Keratinocyte (primary cell): Measurements from ENCODE around the gene TNFSF10. TPM values are rescaled to one million over a fixed set of nuclear protein-coding genes. Genes with fewer than 3 reads are reported as not detected.

ENCODE experiments used
- DNase-seq: peaks from one replicate; pipeline ENCODE4 v3.0.0-alpha.2; 2011; ENCODE audit warnings: low read depth, missing footprints, low spot score
- FAIRE-seq: peaks from 2 replicates; lab custom pipeline; 2011; peaks lifted over from hg19 to GRCh38; lab: Jason Lieb, UNC
- H2AFZ ChIP-seq: 2 replicates; pipeline ENCODE4 v1.6.0; 2012; ENCODE audit warnings: low read length, control low read depth, inconsistent platforms; ENCODE audit not compliant: control insufficient read depth
- H3K27ac ChIP-seq: 2 replicates; pipeline ENCODE4 v1.5.1; 2011; ENCODE audit warnings: low read length; ENCODE audit not compliant: control insufficient read depth, insufficient read depth
- H3K27me3 ChIP-seq: 3 replicates; pipeline ENCODE4 v1.6.0; 2011; ENCODE audit warnings: low read length; ENCODE audit not compliant: control insufficient read depth, insufficient read depth; ENCODE audit errors: extremely low read depth
- H3K36me3 ChIP-seq, 2 experiments: 2 replicates in 1 of 2; 3 replicates in 1 of 2; pipeline ENCODE4 v1.5.1; 2011; ENCODE audit warnings: low read length in 2 of 2, mild to moderate bottlenecking in 1 of 2; ENCODE audit not compliant: control insufficient read depth in 2 of 2, insufficient read depth in 2 of 2; ENCODE audit errors: extremely low read depth in 1 of 2
- H3K4me1 ChIP-seq: 3 replicates; pipeline ENCODE4 v1.5.1; 2011; ENCODE audit warnings: low read length; ENCODE audit not compliant: control insufficient read depth, insufficient read depth; ENCODE audit errors: extremely low read depth
- H3K4me2 ChIP-seq: 3 replicates; pipeline ENCODE4 v1.6.0; 2011; ENCODE audit warnings: low read depth, low read length; ENCODE audit not compliant: control insufficient read depth, insufficient read depth; ENCODE audit errors: extremely low read depth
- H3K4me3 ChIP-seq, 3 experiments: fragments of 200-600 bp in 1 of 3; sonication (generic) in 1 of 3; 2 replicates in 2 of 3; 3 replicates in 1 of 3; pipeline ENCODE4 v1.5.1; 2011 to 2016; ENCODE audit warnings: low read length in 3 of 3, mild to moderate bottlenecking in 3 of 3, control low read depth in 2 of 3, inconsistent platforms in 1 of 3, low read depth in 1 of 3, mixed read lengths in 1 of 3, mixed run types in 1 of 3, moderate library complexity in 1 of 3; ENCODE audit not compliant: control insufficient read depth in 2 of 3, insufficient read depth in 2 of 3; ENCODE audit errors: extremely low read depth in 1 of 3
- H3K79me2 ChIP-seq: 2 replicates; pipeline ENCODE4 v1.6.0; 2012; ENCODE audit warnings: low read length; ENCODE audit not compliant: control insufficient read depth, insufficient read depth
- H3K9ac ChIP-seq: 3 replicates; pipeline ENCODE4 v1.6.0; 2011; ENCODE audit warnings: low read length; ENCODE audit not compliant: control insufficient read depth, insufficient read depth; ENCODE audit errors: extremely low read depth
- H3K9me1 ChIP-seq: 3 replicates; pipeline ENCODE4 v1.6.0; 2011; ENCODE audit warnings: low read length; ENCODE audit not compliant: control insufficient read depth, insufficient read depth; ENCODE audit errors: extremely low read depth
- H3K9me3 ChIP-seq: 2 replicates; pipeline ENCODE4 v1.5.1; 2012; ENCODE audit warnings: low read depth, low read length; ENCODE audit not compliant: control insufficient read depth
- H4K20me1 ChIP-seq: 3 replicates; pipeline ENCODE4 v1.6.0; 2011; ENCODE audit warnings: low read length; ENCODE audit not compliant: control insufficient read depth, insufficient read depth; ENCODE audit errors: extremely low read depth
- CTCF ChIP-seq, 3 experiments: IDR thresholded peaks in 1 of 3; conservative IDR thresholded peaks in 1 of 3; optimal IDR thresholded peaks in 1 of 3; 2 replicates in 2 of 3; 3 replicates in 1 of 3; pipeline versions ENCODE3 to v1.5.1; 2011; ENCODE audit warnings: low read length in 3 of 3, mild to moderate bottlenecking in 3 of 3, moderate library complexity in 2 of 3, control low read depth in 1 of 3, inconsistent platforms in 1 of 3; ENCODE audit not compliant: insufficient read depth in 2 of 3; ENCODE audit errors: extremely low read depth in 1 of 3
- EZH2 ChIP-seq: IDR thresholded peaks from one replicate; pipeline ENCODE4 v1.6.1; 2012; ENCODE audit warnings: inconsistent platforms, mild to moderate bottlenecking, low read length, moderate library complexity
- dilution Hi-C: fragments of 300-500 bp; cut with MboI; formaldehyde crosslinking; loops from one replicate; pipeline ENCODE4 v1.7.0; 2020; ENCODE audit warnings: low sequenced_read_pairs; ENCODE audit not compliant: extremely low pct_ligation_motif_present
- polyA plus RNA-seq, 5 experiments: library from polyadenylated mRNA; depleted of rRNA in 3 of 5; stranded (reverse) in 3 of 5; stranded (forward) in 1 of 5; unstranded in 1 of 5; fragments of >200 nt; gene quantifications; 1 replicate in 1 of 5; 2 replicates in 3 of 5; 3 replicates in 1 of 5; pipeline versions ENCODE4 v1.2.1 to v1.2.3, GENCODE V29; 2011 to 2012; ENCODE audit warnings: missing spikeins in 2 of 5, low read depth in 1 of 5, low replicate concordance in 1 of 5

The TNFSF10 gene
- polyA plus RNA-seq, 1 donor (not counting 4 experiments of a cell fraction or from before 2014, with no cell fraction given): 21.7 TPM

DNA sequence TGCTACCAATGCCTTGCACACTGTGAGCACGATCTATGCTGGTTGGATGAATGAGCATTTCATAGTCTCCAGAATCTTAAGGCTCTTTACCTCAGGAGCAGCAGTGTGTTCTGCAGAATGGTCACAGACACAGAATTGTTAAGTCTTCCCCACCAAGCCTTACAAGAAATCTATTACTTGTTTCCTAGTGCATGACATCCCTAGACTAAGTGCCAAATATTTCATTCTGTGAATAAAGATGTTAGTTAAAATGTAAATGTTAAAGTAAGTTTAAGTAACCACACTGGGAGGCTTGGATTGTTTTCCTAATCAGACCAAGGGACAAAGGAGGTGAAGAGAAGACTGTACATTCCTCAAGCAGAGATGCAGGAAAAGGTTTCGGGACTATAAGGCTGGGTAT is 4.1 kb upstream of the TNFSF10 start:
- H3K27ac ChIP-seq: no peak overlapping the region
- no peak overlapping the region for H3K4me3 ChIP-seq
- no peak overlapping the region for H3K9ac ChIP-seq
- FAIRE-seq (no peak), DNase-seq (no peak)
- TF ChIP-seq CTCF (optimal IDR thresholded peaks at IDR 0.05 in 1 of 3, IDR thresholded peaks at IDR 0.05 in 1 of 3, conservative IDR thresholded peaks at IDR 0.05 in 1 of 3; ENCODE audit: extremely low read depth in 1 of 3, insufficient read depth in 2 of 3, low read length in 3 of 3) (no peak), EZH2 (no peak)
- H3K4me2 ChIP-seq: no peak overlapping the region
- no peaks in the 10 kb centered on the region for H3K36me3 ChIP-seq
- H3K9me3 ChIP-seq: no peaks in the 10 kb centered on the region
- H4K20me1 ChIP-seq: no peaks in the 10 kb centered on the region
- H3K4me1 ChIP-seq: peaks cover 10% of the 10 kb centered on the region
- H2AFZ ChIP-seq: no peak overlapping the region
- dilution Hi-C loops: no loop called here
- no peaks in the 10 kb centered on the region for H3K27me3 ChIP-seq
- no peaks in the 10 kb centered on the region for H3K79me2 ChIP-seq
- no peaks in the 10 kb centered on the region for H3K9me1 ChIP-seq

GRCh38 chr3:172525116-172525613 is 1.9 kb upstream of the TNFSF10 start:
- H3K27me3 ChIP-seq: no peaks in the 10 kb centered on the region
- DNase-seq (no peak), FAIRE-seq (no peak)
- TF ChIP-seq CTCF (optimal IDR thresholded peaks at IDR 0.05 in 1 of 3, IDR thresholded peaks at IDR 0.05 in 1 of 3, conservative IDR thresholded peaks at IDR 0.05 in 1 of 3; ENCODE audit: extremely low read depth in 1 of 3, insufficient read depth in 2 of 3, low read length in 3 of 3) (no peak), EZH2 (no peak)
- no peak overlapping the region for H3K4me3 ChIP-seq
- H2AFZ ChIP-seq: no peak overlapping the region
- H3K36me3 ChIP-seq: no peaks in the 10 kb centered on the region
- H3K9me1 ChIP-seq: no peaks in the 10 kb centered on the region
- peaks cover 17% of the 10 kb centered on the region for H3K4me1 ChIP-seq
- dilution Hi-C loops: no loop called here
- H4K20me1 ChIP-seq: no peaks in the 10 kb centered on the region
- H3K9ac ChIP-seq: no peak overlapping the region
- H3K9me3 ChIP-seq: no peaks in the 10 kb centered on the region
- H3K27ac ChIP-seq: no peak overlapping the region
- H3K79me2 ChIP-seq: no peaks in the 10 kb centered on the region
- H3K4me2 ChIP-seq: no peak overlapping the region
